HCT116 (cell line): ENCODE data around the gene GRK2. TPM values are rescaled to one million over a fixed set of nuclear protein-coding genes. Genes with fewer than 3 reads are reported as not detected.

Experiments
- ATAC-seq: fragments of 200-7000 bp; cut with Tn5 transposase; 2 replicates; pipeline ENCODE4 v1.9.1; 2020; ENCODE audit warnings: mild to moderate bottlenecking, moderate library complexity
- BruUV-seq: library from RNA; stranded (reverse); fragments of 400-500 nt; replicated peaks from 2 replicates; lab custom pipeline; 2021; lab: Mats Ljungman, UMichigan
- CTCF ChIA-PET: fragments of 300-600 bp; sonication (Branson Sonifier 250); formaldehyde crosslinking; loops from one replicate; lab custom pipeline; 2021; ENCODE audit warnings: antibody characterized with exemption; lab: Charles Lee
- POLR2A ChIA-PET: fragments of 300-600, 350-600 bp; sonication (Branson Sonifier 250); formaldehyde crosslinking; loops from one replicate; lab custom pipeline; 2021; ENCODE audit warnings: antibody characterized with exemption; lab: Charles Lee
- RAD21 ChIA-PET, 2 experiments: fragments of 300-600 bp; sonication (Branson Sonifier 250); formaldehyde crosslinking; loops; one replicate each; lab custom pipeline; 2023; ENCODE audit warnings: low total read pairs in 2 of 2; ENCODE audit not compliant: uncharacterized antibody in 2 of 2, unreplicated experiment in 2 of 2, low non-redundant PET in 1 of 2; lab: Charles Lee
- DNase-seq: peaks from one replicate; pipeline ENCODE4 v3.0.0-alpha.2; 2010; ENCODE audit warnings: low read depth, low spot score
- H2AFZ ChIP-seq: fragments of 200-600 bp; shearing (Covaris generic), sonication (generic); 2 replicates; pipeline ENCODE4 v1.6.1; 2017; ENCODE audit warnings: low read depth, mixed run types, mixed read lengths, antibody characterized with exemption, low read length; ENCODE audit not compliant: poor library complexity, severe bottlenecking
- H3K27ac ChIP-seq: 2 replicates; pipeline ENCODE4 v1.5.1; 2012; ENCODE audit warnings: low read depth, low read length
- H3K27me3 ChIP-seq: fragments of 200-600 bp; sonication (generic); 2 replicates; pipeline ENCODE4 v1.6.1; 2016; ENCODE audit warnings: mixed run types, low read length, mixed read lengths; ENCODE audit not compliant: insufficient read depth
- H3K36me3 ChIP-seq, 2 experiments: fragments of 200-500 bp in 1 of 2; fragments of 200-600 bp in 1 of 2; sonication (Bioruptor generic) in 1 of 2; sonication (generic) in 1 of 2; 2 replicates each; pipeline versions ENCODE4 v1.5.1 to v1.6.1; 2014 to 2016; ENCODE audit warnings: low read length in 2 of 2, inconsistent platforms in 1 of 2, mixed read lengths in 1 of 2, mixed run types in 1 of 2; ENCODE audit not compliant: insufficient read depth in 2 of 2, control insufficient read depth in 1 of 2
- H3K4me1 ChIP-seq, 2 experiments: fragments of 200-600 bp in 1 of 2; sonication (generic) in 1 of 2; 2 replicates each; pipeline versions ENCODE4 v1.5.1 to v1.6.1; 2012 to 2017; ENCODE audit warnings: low read length in 2 of 2, inconsistent platforms in 1 of 2, mild to moderate bottlenecking in 1 of 2, mixed read lengths in 1 of 2, mixed run types in 1 of 2, moderate library complexity in 1 of 2; ENCODE audit not compliant: insufficient read depth in 2 of 2, control insufficient read depth in 1 of 2
- H3K4me2 ChIP-seq: fragments of 200-600 bp; sonication (generic); 2 replicates; pipeline ENCODE4 v1.6.1; 2017; ENCODE audit warnings: mixed run types, low read length, mixed read lengths
- H3K4me3 ChIP-seq, 2 experiments: fragments of 200-600 bp in 1 of 2; sonication (generic) in 1 of 2; replicated peaks in 1 of 2; 2 replicates each; pipeline ENCODE4 v1.5.1; 2011 to 2016; ENCODE audit warnings: low read length in 2 of 2, control low read depth in 1 of 2, low read depth in 1 of 2, mild to moderate bottlenecking in 1 of 2, mixed read lengths in 1 of 2, mixed run types in 1 of 2
- H3K79me2 ChIP-seq: fragments of 200-600 bp; sonication (generic); 2 replicates; pipeline ENCODE4 v1.6.1; 2017; ENCODE audit warnings: mild to moderate bottlenecking, mixed run types, low read length, moderate library complexity, mixed read lengths; ENCODE audit not compliant: insufficient read depth
- H3K9ac ChIP-seq: fragments of 200-600 bp; sonication (generic); 2 replicates; pipeline ENCODE4 v1.6.1; 2016; ENCODE audit warnings: low read length, mixed read lengths
- H3K9me2 ChIP-seq: fragments of 200-600 bp; sonication (generic), shearing (Covaris generic); 2 replicates; pipeline ENCODE4 v1.6.1; 2017; ENCODE audit warnings: mixed run types, mild to moderate bottlenecking, moderate library complexity; ENCODE audit not compliant: insufficient read depth
- H3K9me3 ChIP-seq, 2 experiments: fragments of 200-500 bp in 1 of 2; fragments of 200-600 bp in 1 of 2; sonication (Bioruptor generic) in 1 of 2; sonication (generic) in 1 of 2; 2 replicates each; pipeline ENCODE4 v1.6.1; 2014 to 2017; ENCODE audit warnings: low read length in 2 of 2, mixed read lengths in 2 of 2, inconsistent platforms in 1 of 2, low read depth in 1 of 2, mild to moderate bottlenecking in 1 of 2, mixed run types in 1 of 2, moderate library complexity in 1 of 2; ENCODE audit not compliant: control insufficient read depth in 1 of 2, insufficient read depth in 1 of 2
- H4K20me1 ChIP-seq: fragments of 200-600 bp; sonication (generic), shearing (Covaris generic); 2 replicates; pipeline ENCODE4 v1.6.1; 2017; ENCODE audit warnings: mixed run types, mild to moderate bottlenecking, moderate library complexity; ENCODE audit not compliant: insufficient read depth
- CBX3 ChIP-seq: IDR thresholded peaks from 2 replicates; pipeline ENCODE4 v1.6.1; 2012; ENCODE audit warnings: low read depth
- EGR1 ChIP-seq: IDR thresholded peaks from 2 replicates; pipeline ENCODE4 v1.6.1; 2012; ENCODE audit warnings: low read depth
- ELF1 ChIP-seq: IDR thresholded peaks from 2 replicates; pipeline ENCODE4 v1.6.1; 2012; ENCODE audit warnings: low read depth, borderline replicate concordance
- EZH2 ChIP-seq: fragments of 200-600 bp; sonication (generic); IDR thresholded peaks from 2 replicates; pipeline ENCODE4 v1.6.1; 2017; ENCODE audit warnings: antibody characterized with exemption, mixed run types
- JUND ChIP-seq: IDR thresholded peaks from 2 replicates; pipeline ENCODE4 v1.6.1; 2012
- POLR2A ChIP-seq: IDR thresholded peaks from 2 replicates; pipeline ENCODE4 v1.7.0; 2011; ENCODE audit warnings: borderline replicate concordance; ENCODE audit not compliant: insufficient read depth, insufficient read length; ENCODE audit errors: extremely low read depth
- RAD21 ChIP-seq: IDR thresholded peaks from 2 replicates; pipeline ENCODE4 v1.6.1; 2012; ENCODE audit warnings: low read depth, mild to moderate bottlenecking
- SIN3A ChIP-seq: IDR thresholded peaks from 2 replicates; pipeline ENCODE4 v1.6.1; 2012; ENCODE audit warnings: low read depth
- SP1 ChIP-seq: IDR thresholded peaks from 2 replicates; pipeline ENCODE4 v1.6.1; 2012; ENCODE audit warnings: low read depth
- SRF ChIP-seq: IDR thresholded peaks from 2 replicates; pipeline ENCODE4 v1.6.1; 2012; ENCODE audit warnings: low read depth
- TCF7L2 ChIP-seq: IDR thresholded peaks from 2 replicates; pipeline ENCODE4 v1.7.0; 2011; ENCODE audit warnings: borderline replicate concordance, inconsistent platforms; ENCODE audit not compliant: insufficient read depth, insufficient read length; ENCODE audit errors: extremely low read depth
- YY1 ChIP-seq: IDR thresholded peaks from 2 replicates; pipeline ENCODE4 v1.6.1; 2011; ENCODE audit warnings: low read length, low read depth, moderate library complexity, mild to moderate bottlenecking; ENCODE audit not compliant: insufficient replicate concordance; ENCODE audit errors: extremely low read depth
- ZFX ChIP-seq: fragments of 450-650 bp; IDR thresholded peaks from 2 replicates; pipeline ENCODE4 v1.6.1; 2017
- ZNF274 ChIP-seq: fragments of 200-500 bp; sonication (Bioruptor generic); IDR thresholded peaks from 2 replicates; pipeline ENCODE4 v1.6.1; 2014; ENCODE audit warnings: mild to moderate bottlenecking, low read depth, low read length, inconsistent platforms
- intact Hi-C: fragments of 100-400 bp; cut with micrococcal nuclease; formaldehyde crosslinking; loops from 2 replicates; pipeline ENCODE4 v1.10.0; 2022
- total RNA-seq: library from RNA; stranded (reverse); gene quantifications from one replicate; pipeline ENCODE4 v1.2.1, GENCODE V29; 2021; ENCODE audit not compliant: unreplicated experiment
- TF ChIP-seq, protein P1 (sequence below): IDR thresholded peaks from 2 replicates; pipeline ENCODE4 v1.6.1; 2011; ENCODE audit warnings: mild to moderate bottlenecking, low read length, moderate library complexity; ENCODE audit not compliant: insufficient replicate concordance; ENCODE audit errors: extremely low read depth
- TF ChIP-seq, protein P2 (sequence below): IDR thresholded peaks from 2 replicates; pipeline ENCODE4 v1.6.1; 2012
- TF ChIP-seq, protein P3 (sequence below), 3 experiments: fragments of 200-600 bp in 1 of 3; sonication (generic) in 1 of 3; IDR thresholded peaks in 2 of 3; conservative IDR thresholded peaks in 1 of 3; 2 replicates each; pipeline ENCODE4 v1.5.1; 2012 to 2017; ENCODE audit warnings: low read depth in 2 of 3, low read length in 2 of 3, antibody characterized with exemption in 1 of 3, borderline replicate concordance in 1 of 3, control low read depth in 1 of 3, mild to moderate bottlenecking in 1 of 3, mixed read lengths in 1 of 3, mixed run types in 1 of 3, moderate library complexity in 1 of 3; ENCODE audit not compliant: insufficient read depth in 1 of 3
- TF ChIP-seq, protein P4 (sequence below): IDR thresholded peaks from 2 replicates; pipeline ENCODE4 v1.6.1; 2012

GRK2 gene
- total RNA-seq, 1 experiment from 2014 or later: 83.0 TPM

DNA sequence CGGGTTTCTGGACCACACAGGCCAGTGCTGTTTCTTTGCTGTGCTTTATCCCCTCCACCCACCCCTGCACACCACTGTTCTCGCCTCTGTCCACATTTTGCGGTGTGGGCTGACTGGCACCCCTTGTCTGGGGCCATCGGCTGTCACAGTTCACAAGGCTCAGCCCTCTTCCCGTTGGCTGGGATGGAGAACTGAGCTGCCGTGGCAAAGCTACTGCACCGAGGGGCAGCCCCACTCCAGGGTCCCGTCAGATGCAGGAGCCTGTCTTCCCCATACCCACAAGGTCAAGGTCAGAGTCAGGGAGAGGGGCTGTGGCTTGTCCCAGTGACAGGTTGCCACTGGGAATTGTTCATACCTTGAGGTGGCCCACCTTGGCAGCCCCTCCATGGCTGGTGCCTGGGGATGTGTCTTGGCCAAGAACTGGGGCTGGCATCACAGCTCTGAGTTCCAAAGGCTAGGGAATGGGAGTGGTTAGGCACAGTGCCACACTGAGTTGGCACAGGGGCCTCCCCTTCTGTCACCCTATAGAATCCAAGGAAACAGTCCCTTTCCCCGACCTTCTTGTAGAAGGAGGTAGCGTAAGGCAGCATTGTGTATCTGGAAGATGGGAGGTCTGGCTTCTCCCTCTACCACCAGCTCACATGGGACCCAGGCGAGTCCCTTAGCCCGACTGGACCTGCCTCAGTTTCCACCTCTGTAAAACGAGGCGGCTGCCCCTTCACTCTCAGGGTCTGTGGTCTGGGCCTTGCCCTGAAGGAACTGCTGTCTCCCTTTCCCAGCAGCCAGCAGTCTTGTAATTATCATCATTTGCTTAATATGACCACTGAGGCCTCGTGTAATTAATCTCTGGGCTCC, 3.4 kb downstream of the GRK2 start (continued):
- TF ChIP-seq, protein P1, sequence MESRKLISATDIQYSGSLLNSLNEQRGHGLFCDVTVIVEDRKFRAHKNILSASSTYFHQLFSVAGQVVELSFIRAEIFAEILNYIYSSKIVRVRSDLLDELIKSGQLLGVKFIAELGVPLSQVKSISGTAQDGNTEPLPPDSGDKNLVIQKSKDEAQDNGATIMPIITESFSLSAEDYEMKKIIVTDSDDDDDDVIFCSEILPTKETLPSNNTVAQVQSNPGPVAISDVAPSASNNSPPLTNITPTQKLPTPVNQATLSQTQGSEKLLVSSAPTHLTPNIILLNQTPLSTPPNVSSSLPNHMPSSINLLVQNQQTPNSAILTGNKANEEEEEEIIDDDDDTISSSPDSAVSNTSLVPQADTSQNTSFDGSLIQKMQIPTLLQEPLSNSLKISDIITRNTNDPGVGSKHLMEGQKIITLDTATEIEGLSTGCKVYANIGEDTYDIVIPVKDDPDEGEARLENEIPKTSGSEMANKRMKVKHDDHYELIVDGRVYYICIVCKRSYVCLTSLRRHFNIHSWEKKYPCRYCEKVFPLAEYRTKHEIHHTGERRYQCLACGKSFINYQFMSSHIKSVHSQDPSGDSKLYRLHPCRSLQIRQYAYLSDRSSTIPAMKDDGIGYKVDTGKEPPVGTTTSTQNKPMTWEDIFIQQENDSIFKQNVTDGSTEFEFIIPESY: no peak
- TF ChIP-seq JUND: no peak
- TF ChIP-seq, protein P2, sequence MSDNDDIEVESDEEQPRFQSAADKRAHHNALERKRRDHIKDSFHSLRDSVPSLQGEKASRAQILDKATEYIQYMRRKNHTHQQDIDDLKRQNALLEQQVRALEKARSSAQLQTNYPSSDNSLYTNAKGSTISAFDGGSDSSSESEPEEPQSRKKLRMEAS: no peak
- TF ChIP-seq ZFX: no peak
- TF ChIP-seq RAD21: no peak
- no peak for TF ChIP-seq ELF1
- no peak for TF ChIP-seq EZH2

DNA sequence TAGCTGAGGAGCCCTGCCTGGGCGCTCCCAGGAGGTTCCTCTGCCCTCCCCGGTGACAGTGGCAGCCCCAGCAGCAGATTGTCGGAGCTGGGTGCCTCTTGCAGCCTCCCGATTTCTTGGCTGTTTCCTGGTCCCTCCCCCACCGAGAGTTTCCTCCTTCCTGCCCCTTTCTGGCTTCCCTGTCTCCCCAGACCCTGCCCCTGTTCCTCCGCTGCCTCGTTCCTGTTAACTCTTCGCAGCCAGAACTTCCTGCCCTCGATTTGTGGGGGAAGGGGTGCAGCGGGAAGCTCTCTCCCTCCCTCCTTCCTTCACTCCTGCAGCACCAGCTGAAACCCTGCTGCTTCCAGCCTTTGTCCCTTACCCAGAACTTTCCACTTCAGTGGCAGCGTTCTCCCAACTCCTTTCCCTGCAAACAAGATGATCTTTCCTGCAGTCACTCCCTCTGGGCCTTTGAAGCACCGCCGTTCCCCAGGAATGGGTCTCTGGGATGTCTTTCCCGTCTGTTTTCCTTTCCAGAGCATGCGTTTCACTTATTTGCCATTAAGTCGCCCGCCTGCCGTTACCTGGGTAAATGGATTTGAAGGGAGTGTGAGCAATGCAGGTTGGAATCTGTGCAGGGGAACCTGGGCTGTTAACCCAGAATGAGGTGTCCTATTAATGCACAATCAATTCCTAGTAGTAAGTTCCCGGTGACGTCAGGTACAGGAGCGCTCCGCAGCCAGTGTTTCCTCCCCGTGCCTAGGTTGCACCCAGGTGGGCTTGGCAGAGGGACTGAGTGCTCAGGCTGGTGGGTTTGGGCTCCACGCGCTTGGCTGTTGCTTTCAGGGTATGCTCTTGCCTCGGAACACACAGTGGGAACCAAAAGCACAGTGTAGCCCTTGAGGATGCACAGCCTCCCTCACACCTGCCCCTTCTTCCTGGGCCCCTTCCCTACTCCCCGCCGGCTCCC, 4.3 kb downstream of the GRK2 start:
- Histone ChIP-seq H3K9me3 (no peaks in the 10 kb centered on the region), H3K27ac (no peak overlapping the region), H3K36me3 (peaks cover 2 to 15% of the 10 kb centered on the region in 2 experiments; a peak in 1 of 4 replicates), H2AFZ (no peak overlapping the region), H3K9me2 (no peaks in the 10 kb centered on the region), H3K79me2 (peaks cover 90% of the 10 kb centered on the region), H4K20me1 (no peaks in the 10 kb centered on the region), H3K27me3 (no peaks in the 10 kb centered on the region), H3K4me2 (no peak overlapping the region), H3K9ac (no peak overlapping the region), H3K4me3 (no peak overlapping the region), H3K4me1 (peaks cover 8 to 18% of the 10 kb centered on the region in 2 experiments; a peak in 3 of 4 replicates)
- POLR2A ChIA-PET: interaction anchor here (0.8 kb wide), 1 partner anchor 31 kb away, joined by 3 read pairs; no protein-coding TSS in a partner anchor
- CTCF ChIA-PET: interaction anchor here (1.2 to 1.7 kb wide), 2 partner anchors 9 kb away, joined by 3 to 6 read pairs; no protein-coding TSS in a partner anchor
- ATAC-seq (no peak), DNase-seq (no peak)
- RAD21 ChIA-PET: no interaction called here
- BruUV-seq: no TSS peak
- intact Hi-C loops: no loop called here
- no peak for TF ChIP-seq SRF
- TF ChIP-seq SP1: no peak
- TF ChIP-seq SIN3A: no peak
- TF ChIP-seq, protein P2: no peak
- TF ChIP-seq ZFX: no peak
- TF ChIP-seq JUND: no peak
- TF ChIP-seq ELF1: no peak
- TF ChIP-seq ZNF274: no peak
- no peak for TF ChIP-seq EGR1
- TF ChIP-seq, protein P3, sequence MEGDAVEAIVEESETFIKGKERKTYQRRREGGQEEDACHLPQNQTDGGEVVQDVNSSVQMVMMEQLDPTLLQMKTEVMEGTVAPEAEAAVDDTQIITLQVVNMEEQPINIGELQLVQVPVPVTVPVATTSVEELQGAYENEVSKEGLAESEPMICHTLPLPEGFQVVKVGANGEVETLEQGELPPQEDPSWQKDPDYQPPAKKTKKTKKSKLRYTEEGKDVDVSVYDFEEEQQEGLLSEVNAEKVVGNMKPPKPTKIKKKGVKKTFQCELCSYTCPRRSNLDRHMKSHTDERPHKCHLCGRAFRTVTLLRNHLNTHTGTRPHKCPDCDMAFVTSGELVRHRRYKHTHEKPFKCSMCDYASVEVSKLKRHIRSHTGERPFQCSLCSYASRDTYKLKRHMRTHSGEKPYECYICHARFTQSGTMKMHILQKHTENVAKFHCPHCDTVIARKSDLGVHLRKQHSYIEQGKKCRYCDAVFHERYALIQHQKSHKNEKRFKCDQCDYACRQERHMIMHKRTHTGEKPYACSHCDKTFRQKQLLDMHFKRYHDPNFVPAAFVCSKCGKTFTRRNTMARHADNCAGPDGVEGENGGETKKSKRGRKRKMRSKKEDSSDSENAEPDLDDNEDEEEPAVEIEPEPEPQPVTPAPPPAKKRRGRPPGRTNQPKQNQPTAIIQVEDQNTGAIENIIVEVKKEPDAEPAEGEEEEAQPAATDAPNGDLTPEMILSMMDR (IDR thresholded peaks at IDR 0.05 in 2 of 3, conservative IDR thresholded peaks at IDR 0.05 in 1 of 3; ENCODE audit: borderline replicate concordance in 1 of 3, insufficient read depth in 1 of 3, low read depth in 2 of 3, low read length in 2 of 3): no peak
- no peak for TF ChIP-seq POLR2A
- TF ChIP-seq TCF7L2: no peak
- TF ChIP-seq YY1: no peak
- TF ChIP-seq CBX3: no peak
- TF ChIP-seq, protein P4, sequence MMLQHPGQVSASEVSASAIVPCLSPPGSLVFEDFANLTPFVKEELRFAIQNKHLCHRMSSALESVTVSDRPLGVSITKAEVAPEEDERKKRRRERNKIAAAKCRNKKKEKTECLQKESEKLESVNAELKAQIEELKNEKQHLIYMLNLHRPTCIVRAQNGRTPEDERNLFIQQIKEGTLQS: no peak
